ENCODE measurements around the gene GPAT2.
"Not testable (repeated sequence)": the region's sequence is repeated elsewhere in the genome, so short reads cannot be mapped to it uniquely, and the experiment has no call there.

DNA sequence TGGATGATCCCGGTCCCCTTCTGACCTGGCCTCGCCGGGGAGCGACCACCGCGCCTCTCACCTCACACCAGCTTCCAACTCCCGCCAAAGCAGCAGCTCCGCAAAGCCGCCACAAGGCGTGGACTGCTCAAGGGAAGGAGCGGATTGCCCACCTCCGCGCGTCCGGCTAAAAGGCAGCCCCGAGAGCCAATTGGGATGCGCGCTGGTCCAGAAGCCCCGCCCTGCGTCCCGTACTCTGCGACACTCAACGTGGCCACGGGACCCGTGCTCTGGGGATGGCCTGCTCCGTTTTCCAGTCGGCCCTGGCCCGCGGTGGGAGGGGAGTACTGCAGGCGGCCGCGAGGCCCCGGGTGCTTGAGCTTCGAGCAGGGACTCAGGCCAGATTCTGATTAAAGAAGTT is at the start of gene GPAT2:
- TF ChIP-seq POLR2A (IDR thresholded peaks at IDR 0.05; ENCODE audit: low read length); GATA1 (IDR thresholded peaks at IDR 0.05; ENCODE audit: low read depth, low read length): not testable (repeated sequence)

All from erythroblast (primary cell).